BJ (cell line): ENCODE measurements around the gene SERPINB1. TPM values are rescaled to one million over a fixed set of nuclear protein-coding genes. Genes with fewer than 3 reads are reported as not detected.

Experiments
- CTCF ChIA-PET: fragments of 350-600 bp; formaldehyde crosslinking; extraction: SDS; loops from one replicate; lab custom pipeline; 2021; ENCODE audit warnings: antibody characterized with exemption, inconsistent platforms; lab: Yijun Ruan, JAX
- POLR2A ChIA-PET: fragments of 300-600 bp; sonication (Branson Sonifier 250); formaldehyde crosslinking; extraction: SDS; loops from one replicate; lab custom pipeline; 2021; ENCODE audit warnings: antibody characterized with exemption; lab: Charles Lee
- DNase-seq: peaks from one replicate; pipeline ENCODE4 v3.0.0-alpha.2; 2011; ENCODE audit warnings: low read depth
- H3K27me3 ChIP-seq: 2 replicates; pipeline ENCODE4 v1.6.0; 2011; ENCODE audit warnings: low read length; ENCODE audit not compliant: control insufficient read depth, insufficient read depth
- H3K36me3 ChIP-seq: 2 replicates; pipeline ENCODE4 v1.5.1; 2011; ENCODE audit warnings: low read length; ENCODE audit not compliant: control insufficient read depth, insufficient read depth
- H3K4me3 ChIP-seq: 2 replicates; pipeline ENCODE4 v1.5.1; 2011; ENCODE audit warnings: low read depth, mild to moderate bottlenecking, control low read depth, low read length
- polyA plus RNA-seq: library from polyadenylated mRNA; depleted of rRNA; stranded (reverse); fragments of >200 nt; gene quantifications from 2 replicates; pipeline ENCODE4 v1.2.3, GENCODE V29; 2011; rRNA removed
- small RNA-seq: library from RNA; depleted of rRNA; stranded (forward); fragments of <200 nt; gene quantifications from one replicate; pipeline ENCODE3, GENCODE V24; 2012; ENCODE audit warnings: low replicate concordance, low read depth; ENCODE audit not compliant: insufficient read length
- TF ChIP-seq, protein P1 (sequence below): IDR thresholded peaks from 2 replicates; pipeline ENCODE4 v1.5.1; 2011; ENCODE audit warnings: low read depth, mild to moderate bottlenecking, control low read depth, inconsistent platforms, low read length, moderate library complexity; ENCODE audit not compliant: insufficient read depth

Gene SERPINB1
- polyA plus RNA-seq, 1 experiment = 17.9 TPM

DNA sequence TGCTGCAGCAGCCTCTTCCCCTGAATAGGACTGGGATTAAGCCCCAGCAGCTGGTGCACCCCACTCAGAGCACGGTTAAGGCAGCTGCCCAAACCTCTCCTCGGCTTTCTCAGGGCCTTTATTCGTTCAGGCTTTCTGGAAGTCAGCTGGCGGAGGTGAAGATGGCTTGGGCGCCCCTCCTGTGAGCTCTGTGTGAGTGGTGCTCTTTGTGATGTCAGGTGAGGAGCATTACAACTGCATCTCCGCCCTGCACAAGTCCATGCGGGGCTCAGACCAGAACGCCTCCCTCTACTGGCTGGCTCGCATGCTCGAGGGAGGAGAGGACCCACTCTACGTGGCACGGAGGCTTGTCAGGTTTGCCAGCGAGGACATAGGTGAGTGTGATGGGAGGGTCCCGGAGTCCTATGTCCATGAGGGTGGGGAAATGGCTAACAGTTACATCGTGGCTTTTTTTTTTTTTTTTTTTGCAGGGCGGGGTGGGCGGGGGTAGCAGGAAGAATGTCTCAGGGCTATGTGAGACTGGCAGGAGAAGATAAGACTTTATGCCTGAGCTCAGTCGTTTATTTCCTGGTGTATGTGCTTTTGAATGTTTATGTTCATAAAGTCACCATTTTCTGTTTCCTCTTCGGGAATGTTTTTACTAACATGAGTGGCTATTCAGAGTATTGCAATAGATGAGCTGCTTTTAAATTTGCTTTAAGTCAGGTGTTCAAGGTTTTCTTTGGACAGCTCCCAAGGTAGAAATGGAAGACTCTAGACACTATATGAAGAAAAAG lies 58.3 kb downstream of the SERPINB1 start:
- Histone ChIP-seq H3K4me3 (no peak overlapping the region), H3K36me3 (peaks cover 19% of the 10 kb centered on the region), H3K27me3 (no peaks in the 10 kb centered on the region)
- TF ChIP-seq, protein P1, sequence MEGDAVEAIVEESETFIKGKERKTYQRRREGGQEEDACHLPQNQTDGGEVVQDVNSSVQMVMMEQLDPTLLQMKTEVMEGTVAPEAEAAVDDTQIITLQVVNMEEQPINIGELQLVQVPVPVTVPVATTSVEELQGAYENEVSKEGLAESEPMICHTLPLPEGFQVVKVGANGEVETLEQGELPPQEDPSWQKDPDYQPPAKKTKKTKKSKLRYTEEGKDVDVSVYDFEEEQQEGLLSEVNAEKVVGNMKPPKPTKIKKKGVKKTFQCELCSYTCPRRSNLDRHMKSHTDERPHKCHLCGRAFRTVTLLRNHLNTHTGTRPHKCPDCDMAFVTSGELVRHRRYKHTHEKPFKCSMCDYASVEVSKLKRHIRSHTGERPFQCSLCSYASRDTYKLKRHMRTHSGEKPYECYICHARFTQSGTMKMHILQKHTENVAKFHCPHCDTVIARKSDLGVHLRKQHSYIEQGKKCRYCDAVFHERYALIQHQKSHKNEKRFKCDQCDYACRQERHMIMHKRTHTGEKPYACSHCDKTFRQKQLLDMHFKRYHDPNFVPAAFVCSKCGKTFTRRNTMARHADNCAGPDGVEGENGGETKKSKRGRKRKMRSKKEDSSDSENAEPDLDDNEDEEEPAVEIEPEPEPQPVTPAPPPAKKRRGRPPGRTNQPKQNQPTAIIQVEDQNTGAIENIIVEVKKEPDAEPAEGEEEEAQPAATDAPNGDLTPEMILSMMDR = no peak
- ChIA-PET CTCF (interaction anchor here (1.2 to 1.3 kb wide), 3 partner anchors 8 to 15 kb away, joined by 3 to 8 read pairs (median 5); no protein-coding TSS in a partner anchor), POLR2A (interaction anchor here (0.7 kb wide), 1 partner anchor 15 kb away, joined by 3 read pairs; no protein-coding TSS in a partner anchor)
- no peak for DNase-seq

DNA sequence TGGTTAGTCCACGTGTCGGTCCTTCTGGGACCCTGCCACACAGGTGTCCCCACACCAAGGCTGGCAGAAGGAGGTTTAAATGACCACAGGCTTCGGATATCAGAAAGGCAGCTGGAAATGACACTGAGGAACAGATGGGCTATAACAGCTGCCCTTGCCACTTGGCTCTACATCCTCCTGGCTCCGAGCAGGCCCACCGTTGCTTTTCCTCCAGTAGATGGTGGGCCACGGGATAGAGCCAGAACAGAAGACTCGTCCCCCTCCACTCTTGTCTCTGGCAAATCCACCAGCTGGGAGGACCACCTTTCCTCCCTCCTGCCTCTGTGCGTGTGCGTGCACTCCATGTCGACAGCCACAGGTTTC lies 58.9 kb downstream of the SERPINB1 start:
- CTCF ChIA-PET = interaction anchor here (1.2 to 1.3 kb wide), 3 partner anchors 8 to 14 kb away, joined by 3 to 8 read pairs (median 5); no protein-coding TSS in a partner anchor

DNA sequence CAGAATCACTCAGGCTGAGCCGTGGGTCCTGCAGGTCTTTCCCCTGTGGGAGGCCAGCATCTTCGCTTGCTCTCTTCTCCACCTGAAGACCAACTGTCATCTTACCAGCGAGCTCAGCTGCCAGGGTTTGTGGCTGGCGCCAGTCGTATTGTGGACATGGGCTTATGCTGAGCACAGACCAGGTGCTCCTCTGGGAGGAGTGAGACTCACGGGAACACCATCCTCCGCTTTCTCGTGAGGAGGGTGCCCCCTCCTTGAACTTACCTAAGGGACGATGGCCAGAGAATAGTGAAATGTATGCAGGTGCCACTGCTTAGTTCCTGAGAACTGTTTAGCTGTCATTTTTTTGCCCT lies 59.3 kb downstream of the SERPINB1 start:
- Histone ChIP-seq H3K27me3 (no peaks in the 10 kb centered on the region), H3K4me3 (no peak overlapping the region), H3K36me3 (peaks cover 19% of the 10 kb centered on the region)
- ChIA-PET POLR2A (no interaction called here), CTCF (interaction anchor here (1.1 to 1.3 kb wide), 4 partner anchors 9 to 15 kb away, joined by 3 to 8 read pairs (median 4); no protein-coding TSS in a partner anchor)
- no peak for DNase-seq
- TF ChIP-seq, protein P1 = no peak

More for the DNA sequence above, 58.9 kb downstream of the SERPINB1 start:
- no peak for DNase-seq
- no peaks in the 10 kb centered on the region for H3K27me3 ChIP-seq
- TF ChIP-seq, protein P1 = no peak
- H3K36me3 ChIP-seq = peaks cover 19% of the 10 kb centered on the region
- H3K4me3 ChIP-seq = no peak overlapping the region
- POLR2A ChIA-PET = no interaction called here

Small RNA genes within 50 kb of the gene (small RNA-seq; reads per million reads assigned to genes)
- gene MIR4645 = 1.3 reads per million

Other genes starting within 250 kb of the SERPINB1 start
- 0.20 and 0.21 TPM in 2 replicates for gene MYLK4, start 90.9 kb downstream of the SERPINB1 start, polyA plus RNA-seq
- gene WRNIP1, start 76.5 kb downstream of the SERPINB1 start, polyA plus RNA-seq = 23.9 and 26.5 TPM in 2 replicates
- gene SERPINB9, start 61.4 kb upstream of the SERPINB1 start, polyA plus RNA-seq = 2.8 and 3.7 TPM in 2 replicates
- gene SERPINB6, start 129.7 kb upstream of the SERPINB1 start, polyA plus RNA-seq = 89.6 and 113 TPM in 2 replicates
- 54.4 and 56.2 TPM in 2 replicates for gene NQO2, start 158.0 kb upstream of the SERPINB1 start, polyA plus RNA-seq
- gene RIPK1, start 226.6 kb upstream of the SERPINB1 start, polyA plus RNA-seq = 19.5 and 20.2 TPM in 2 replicates